ENCODE data around the gene PDXDC1.
"Not testable (repeated sequence)": the region's sequence is repeated elsewhere in the genome, so short reads cannot be mapped to it uniquely, and the experiment has no call there.

The PDXDC1 gene

DNA sequence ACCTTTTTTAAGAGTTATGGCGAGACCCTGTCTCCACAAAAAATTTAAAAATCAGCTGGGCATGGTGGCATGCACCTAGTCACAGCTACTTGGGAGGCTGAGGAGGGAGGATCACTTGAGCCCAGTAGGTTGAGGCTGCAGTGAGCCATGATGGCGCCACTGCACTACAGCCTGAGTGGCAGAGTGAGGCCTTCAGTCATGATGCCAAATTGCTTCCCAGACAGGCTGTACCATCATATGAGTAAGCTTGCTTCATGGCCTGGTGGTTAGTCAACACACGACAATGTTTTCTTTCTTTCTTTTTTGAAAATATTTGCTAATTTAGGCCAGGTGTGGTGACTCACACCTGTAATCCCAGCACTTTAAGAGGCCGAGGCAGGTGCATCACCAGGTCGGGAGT is 68.5 kb downstream of the PDXDC1 start:
- DNase-seq = no peak

DNA sequence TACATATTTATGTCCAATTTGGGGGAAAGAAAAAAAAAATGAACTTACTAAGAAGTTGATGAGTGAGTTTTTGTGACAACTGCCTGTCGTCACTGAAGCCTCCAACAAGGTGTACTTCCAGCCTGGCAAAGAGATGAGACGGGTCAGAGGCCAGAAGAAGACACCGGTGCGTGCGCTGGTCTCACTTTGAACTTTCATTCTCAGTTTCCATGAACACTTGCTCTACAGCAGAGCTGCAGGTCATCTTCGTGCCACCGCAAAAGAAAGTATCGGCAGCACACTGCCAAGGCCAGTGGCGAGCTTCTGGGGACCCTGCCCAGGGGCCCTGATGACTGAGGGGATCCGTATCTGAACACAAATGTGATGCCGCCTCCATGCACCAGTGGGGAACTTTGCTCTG is 69.5 kb downstream of the PDXDC1 start:
- DNase-seq = no peak

DNA sequence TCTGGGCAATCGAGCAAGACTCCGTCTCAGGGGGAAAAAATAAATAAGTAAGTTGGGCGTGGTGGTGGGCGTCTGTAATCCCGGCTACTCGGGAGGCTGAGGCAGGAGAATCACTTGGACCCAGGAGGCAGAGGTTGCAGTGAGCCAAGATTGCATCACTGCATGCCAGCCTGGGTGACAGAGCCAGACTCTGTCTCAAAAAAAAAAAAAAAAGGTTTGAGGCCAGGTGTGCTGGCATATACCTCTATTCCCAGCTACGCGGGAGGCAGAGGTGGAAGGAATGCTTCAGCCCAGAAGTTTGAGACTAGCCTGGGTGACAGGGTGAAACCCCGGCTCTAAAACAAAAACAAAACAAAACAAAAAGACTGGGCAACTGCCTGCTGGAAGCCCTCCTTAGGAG is 70.4 kb downstream of the PDXDC1 start:
- DNase-seq = not testable (repeated sequence)

DNA sequence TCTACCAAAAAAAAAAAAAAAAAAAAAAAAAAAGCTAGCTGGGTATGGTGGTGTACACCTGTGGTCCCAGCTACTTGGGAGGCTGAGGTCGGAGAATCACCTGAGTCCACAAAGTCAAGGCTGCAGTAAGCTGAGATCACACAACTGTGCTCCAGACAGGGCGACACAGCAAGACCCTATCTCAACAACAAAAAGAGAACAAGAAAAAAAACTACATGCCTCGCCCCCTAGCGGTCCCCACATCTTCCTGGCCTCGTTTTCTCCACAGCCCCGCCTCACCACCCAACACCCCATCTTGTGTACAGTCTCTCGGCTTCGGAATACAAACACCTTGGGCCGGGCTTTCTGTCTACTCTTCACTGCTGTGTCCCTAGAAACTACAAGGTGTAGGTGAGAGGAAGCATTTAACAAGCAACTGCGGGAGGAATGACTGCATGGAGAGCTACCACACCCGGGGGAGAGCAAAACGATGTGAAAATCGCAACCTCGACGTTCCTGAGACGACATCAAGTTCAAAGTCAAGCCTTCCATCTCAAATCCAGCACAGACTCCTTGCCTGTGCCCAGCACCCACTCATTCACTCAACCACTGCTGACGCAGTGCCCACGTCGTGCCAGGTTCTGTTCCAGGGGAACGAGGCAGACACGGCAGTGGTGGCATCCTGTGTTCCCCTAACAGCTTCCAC is 72.0 kb downstream of the PDXDC1 start:
- no peak for DNase-seq

DNA sequence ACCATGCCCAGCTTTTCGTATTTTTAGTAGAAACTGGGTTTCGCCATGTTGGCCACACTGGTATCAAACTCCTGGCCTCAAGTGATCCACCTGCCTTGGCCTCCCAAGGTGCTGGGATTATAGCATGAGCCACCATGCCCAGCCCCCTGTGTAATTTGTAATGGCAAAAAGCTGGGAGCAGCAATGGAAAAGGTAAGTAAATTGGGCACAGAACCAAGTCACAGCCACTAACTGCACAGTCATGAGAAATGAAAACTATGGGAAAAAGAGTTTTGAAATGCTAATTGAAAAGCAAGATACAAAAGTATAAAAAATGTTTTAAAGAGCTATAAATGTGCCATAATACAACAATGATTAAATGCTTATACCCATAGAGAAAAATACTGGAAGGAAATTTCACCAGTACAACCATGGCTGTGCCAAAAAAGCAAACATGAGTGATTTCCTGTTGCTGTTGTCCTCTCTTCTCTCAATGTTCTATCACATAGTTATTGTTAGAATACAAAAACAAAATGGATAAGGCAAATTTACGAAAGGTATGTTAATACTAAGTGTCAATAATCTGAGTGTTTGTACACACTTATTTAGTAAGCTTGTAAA is 74.9 kb downstream of the PDXDC1 start:
- no peak for DNase-seq

DNA sequence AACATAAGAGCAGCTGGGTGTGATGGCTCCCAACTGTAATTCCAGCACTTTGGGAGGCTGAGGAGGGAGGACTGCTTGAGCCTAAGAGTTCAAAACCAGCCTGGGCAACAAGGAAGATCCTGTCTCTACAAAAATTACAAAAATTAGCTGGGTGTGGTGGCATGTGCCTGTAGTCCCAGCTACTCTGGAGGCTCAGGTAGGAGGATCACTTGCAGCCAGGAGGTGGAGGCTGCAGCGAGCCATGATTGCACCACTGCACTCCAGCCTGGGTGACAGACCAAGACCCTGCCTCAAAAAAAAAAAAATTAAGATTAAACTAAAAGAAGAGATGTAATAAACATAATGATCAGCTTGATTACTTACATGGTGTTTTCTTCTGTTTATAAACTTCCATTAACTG is 75.6 kb downstream of the PDXDC1 start:
- not testable (repeated sequence) for DNase-seq

DNA sequence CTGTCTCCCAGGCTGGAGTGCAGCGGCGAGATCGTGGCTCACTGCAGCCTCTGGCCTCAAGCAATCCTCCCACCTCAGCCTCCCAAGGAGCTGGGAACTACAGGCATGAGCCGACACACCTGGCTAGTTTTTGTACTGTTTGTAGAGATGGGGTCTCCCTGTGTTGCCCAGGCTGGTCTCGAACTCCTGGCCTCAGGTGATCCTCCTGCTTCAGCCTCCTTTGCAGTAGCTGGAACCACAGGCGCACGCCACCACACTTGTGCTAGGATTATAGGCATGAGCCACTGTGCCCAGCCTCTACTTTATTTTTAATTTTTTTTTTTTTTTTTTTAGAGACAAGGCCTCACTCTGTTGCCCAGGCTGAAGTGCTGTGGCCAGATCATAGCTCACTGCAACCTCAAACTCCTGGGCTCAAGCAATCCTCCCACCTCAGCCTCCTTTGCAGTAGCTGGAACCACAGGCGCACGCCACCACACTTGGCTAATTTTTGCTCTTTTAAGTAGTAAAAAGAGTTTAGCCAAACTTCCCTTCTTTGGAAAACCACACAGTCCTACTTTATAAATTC is 76.6 kb downstream of the PDXDC1 start:
- DNase-seq = no peak

DNA sequence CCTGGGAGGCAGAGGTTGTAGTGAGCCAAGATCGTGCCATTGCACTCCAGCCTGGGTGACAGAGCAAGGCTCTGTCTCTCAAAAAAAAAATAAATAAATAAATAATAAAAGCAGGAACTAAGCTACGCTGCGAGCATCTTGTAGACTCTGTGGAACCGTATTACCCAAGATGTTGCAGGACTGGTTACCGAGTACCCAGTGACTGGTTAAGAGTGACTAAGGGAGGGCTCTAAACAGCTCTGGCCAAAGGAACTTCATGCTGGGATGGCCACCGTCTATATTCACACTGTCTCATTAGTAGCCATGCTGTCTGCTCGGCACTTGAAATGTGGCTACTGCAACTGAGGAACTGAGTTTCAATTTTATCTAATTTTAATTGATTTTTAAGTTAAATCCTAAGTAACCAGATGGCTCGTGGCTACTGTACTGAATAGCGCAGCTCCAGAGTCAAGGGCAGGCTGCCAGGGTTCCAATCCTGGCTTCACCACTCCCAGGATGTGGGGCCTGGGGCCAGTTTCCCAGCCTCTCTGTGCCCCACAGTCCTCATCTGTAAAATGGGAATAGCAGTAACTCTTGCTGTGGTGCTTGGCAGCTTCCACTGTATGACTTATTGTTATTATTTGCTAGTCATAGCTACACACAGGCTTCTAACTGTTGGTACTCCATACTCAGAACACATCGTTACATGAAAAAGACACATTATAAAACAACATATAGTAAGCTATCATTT is 78.1 kb downstream of the PDXDC1 start:
- no peak for DNase-seq

DNA sequence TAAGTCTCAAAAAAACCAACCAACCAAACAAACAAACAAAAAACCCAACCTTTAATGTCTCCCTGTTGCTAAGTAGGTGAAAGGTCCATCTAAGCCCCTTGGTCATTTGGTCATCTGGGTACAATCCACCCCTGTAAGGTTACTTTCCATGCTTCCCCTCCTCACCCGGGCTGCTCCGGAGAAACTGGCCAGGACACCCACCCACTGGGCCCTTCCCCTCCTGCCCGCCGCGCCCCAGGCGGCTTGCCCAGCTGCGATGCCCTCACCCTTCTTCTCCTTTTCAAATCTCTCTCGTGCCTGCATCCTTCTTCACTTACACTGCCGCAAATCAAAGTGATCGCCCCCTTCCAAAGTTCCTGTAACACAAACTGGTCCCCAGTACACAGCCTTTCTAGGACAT is 79.1 kb downstream of the PDXDC1 start:
- DNase-seq = no peak

DNA sequence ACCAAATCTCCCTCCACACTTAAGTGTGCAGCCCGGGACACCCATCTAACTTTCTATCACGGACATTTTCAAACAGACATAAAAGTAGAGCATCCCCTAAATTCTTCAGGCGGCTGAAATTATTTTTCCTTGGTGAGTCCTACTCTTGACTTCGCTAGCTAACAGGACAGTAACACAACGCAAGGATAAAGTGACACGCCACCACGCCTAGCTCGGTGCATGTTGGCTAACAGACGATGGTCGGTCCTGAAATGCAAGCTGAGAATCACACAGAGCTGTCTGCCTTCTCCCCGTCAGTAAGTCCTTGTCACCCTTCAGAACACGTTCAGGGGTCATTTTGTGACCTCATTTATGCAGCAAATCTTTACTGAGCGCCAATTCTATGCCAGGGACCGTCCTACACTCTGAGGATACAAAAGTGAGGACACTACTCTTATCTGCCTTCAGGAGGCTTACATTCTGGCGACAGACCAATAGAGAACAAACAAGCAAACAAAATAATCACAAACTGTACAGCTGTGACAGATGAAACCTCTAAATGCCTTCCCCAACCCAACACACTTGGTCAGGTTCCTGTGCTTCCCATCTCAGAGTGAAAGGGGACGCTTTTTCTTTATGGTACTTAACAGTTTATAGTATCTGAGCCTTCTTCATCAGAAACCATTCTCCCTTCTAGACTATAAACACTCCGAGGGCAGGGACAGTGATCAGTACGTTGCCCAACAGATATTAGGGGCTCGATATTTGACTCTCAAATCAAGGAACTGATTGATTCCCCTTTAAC is 79.7 kb downstream of the PDXDC1 start:
- DNase-seq = no peak

DNA sequence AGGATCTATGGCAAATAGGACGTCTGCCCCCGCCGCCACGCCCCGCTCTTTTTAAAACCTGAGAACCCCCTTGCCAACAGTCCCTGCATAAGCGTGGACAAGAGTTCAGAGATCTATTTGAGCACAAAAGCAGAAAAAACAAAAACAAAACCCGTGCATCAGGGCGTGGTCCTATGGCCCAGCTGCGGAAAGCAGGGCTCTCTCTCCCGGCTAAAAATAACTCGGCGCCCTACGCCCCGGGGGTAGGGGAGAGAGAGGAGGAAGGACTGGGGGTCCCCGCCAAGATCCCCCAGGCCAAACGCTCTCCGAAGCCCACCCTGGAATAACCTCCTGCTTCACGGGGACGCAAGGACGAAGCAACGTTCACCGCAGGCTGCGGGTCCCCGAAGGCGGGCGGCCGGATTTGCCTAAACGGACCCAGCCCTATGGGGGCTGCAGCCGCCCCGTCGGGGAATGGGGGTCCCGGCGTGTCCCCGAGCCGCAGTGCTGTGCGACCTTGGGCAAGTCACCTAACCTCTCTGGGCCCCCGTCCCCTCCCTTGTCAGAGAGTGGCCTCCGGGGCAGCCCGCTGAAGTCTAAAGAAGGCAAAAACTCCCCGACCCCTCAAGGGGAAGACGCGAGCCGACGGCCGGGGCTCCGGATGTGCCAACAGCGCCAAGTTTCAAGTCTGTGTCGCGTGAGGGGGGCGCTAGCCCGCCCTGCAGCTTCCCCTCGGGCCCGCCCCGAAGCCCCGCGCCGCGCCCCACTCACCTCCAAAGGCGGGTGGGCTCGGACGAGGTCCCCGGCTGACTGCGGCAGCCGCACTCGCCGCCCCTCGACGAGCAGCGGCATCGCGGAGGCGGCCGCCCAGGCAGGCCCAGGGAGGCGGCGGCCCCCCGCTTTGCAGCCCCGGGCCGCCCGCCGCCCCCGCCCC is 80.6 kb downstream of the PDXDC1 start:
- peak; percentile 79 for DNase-seq

DNA sequence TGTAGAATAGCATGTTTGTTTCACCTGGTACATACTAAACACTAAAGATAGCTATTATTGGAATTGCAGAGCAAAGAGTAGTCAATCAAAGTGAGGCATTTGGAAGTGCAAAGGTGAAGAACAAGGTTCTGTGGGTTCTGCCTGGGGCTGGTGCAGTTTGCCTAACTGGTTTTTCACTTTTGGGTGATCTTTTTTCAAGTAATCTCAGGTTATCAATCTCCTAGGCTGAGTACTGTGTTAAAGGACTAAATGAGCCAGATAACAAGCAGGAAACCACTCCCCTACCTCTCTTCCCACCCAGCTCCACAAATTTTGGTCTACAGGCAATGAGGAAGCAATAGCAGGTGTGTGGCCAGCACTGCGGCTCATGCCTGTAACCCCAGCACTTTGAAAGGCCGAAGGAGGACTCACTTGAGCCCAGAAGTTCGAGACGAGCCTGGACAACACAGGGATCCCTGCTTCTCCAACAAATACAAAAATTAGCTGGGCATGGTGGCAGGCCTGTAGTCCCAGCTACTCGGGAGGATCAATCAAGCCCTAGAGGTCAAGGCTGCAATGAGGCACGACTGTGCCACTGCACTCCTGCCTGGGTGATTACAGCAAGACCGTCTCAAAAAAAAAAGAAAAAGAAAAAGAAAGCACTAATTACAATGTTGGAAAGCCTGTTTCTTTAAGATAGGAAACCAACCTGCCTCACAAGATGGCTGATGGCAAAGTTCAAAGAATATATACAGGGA is 83.0 kb downstream of the PDXDC1 start:
- no peak for DNase-seq

DNA sequence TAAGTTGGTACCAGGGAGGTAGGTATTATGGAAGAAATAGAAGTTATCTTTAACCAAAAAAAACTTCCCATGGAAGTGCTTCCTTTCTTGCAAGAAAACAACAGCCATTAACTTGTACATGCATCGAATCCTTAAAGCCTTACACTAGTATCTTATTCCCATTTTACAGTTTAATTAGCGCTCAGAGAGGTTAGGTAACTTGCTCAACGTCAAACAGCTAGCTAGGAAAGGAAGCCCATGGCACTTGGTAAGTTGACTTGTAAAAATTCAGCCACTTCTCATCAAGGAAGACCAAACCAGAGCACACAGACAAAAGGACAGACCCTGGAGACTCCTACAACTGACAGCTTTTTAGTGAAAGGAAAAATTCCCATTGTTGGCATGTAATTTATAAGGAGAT is 84.5 kb downstream of the PDXDC1 start:
- no peak for DNase-seq

DNA sequence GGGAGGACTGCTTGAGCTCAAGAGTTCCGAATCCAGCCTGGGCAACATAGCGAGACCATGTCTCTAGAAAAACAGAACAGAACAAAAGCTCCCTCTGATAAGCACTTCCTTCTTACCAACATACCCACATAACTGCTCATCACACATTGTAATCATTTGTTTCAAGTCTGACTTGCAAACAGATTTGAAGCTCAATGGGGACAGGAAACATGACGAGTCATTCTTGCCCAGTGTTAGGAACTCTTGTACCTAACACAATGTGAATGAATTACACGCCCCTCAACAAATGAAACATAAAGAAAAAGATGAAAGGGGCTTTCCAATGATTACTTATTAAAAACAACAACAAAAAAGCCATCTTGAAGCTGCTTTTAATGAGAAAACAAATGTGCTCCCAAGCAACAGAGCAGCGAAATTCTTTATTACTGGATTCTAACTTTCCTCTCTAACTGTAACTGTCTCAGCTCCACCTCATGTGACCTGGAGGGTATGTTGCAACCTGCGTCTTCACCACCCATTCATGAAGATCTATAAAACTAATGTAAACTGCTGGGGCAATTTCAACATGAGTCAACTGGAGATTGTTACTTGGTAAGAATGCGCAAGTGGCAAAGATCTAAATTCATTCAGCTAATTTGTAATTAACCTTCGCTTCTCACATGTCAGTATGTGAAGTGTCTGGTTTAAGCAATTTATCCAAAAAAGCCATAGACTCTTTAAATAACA is 87.4 kb downstream of the PDXDC1 start:
- DNase-seq = not testable (repeated sequence)

DNA sequence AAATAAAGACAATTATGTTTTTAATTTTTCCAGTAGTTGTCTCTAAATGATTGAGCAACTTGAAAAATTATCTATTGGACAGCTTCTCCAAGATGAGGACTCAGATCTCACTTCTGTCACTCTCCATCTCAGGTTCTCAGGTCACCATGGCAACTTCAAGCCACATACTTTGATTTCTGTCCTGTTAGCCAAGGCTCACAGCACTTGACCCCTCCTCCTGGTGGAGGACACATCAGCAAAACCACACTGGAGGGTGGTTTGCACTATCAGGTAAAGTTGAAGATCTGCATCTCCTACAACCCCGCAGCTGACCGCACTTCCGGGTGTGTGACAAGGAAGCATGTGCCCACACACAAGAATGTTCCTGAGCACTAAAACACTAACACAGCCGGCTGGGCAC is 91.1 kb downstream of the PDXDC1 start:
- DNase-seq = not testable (repeated sequence)

DNA sequence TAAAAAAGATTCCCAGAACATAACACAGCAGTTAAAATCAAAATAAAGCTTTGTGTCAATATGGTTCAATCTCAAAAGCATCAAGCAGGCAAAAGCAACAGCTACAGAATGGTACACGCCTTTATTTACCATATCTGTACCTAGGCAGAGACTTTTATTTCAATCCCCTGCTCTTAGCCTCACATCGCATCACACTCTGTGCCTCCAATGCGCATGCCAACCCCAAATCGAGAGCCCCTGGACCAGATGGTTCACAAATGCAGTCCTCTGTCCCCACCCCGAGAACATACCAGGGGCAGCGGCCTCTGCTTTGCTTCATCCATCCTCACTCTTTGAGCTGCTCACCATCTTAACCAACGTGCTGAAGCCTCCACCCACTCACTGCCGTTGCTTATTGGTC is 91.9 kb downstream of the PDXDC1 start:
- DNase-seq = not testable (repeated sequence)

DNA sequence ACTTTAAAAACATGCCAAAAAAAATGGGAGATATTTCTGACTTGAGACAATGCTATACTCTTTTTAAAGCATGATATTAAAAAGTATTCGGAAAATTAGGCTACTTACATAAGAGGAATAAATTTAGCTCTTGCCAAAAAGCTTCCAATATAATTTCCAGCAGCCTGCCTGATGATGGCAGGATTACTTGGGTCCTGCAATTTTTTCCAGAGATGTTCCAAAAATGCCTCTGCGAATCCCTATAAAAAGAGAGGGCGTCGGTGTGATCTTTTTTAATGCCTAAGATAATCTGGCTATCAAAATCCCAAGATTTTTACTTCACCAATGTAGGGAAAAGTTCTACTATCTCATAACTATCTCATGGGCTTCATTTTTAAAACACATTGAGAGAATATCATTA is 96.2 kb downstream of the PDXDC1 start:
- DNase-seq = not testable (repeated sequence)

DNA sequence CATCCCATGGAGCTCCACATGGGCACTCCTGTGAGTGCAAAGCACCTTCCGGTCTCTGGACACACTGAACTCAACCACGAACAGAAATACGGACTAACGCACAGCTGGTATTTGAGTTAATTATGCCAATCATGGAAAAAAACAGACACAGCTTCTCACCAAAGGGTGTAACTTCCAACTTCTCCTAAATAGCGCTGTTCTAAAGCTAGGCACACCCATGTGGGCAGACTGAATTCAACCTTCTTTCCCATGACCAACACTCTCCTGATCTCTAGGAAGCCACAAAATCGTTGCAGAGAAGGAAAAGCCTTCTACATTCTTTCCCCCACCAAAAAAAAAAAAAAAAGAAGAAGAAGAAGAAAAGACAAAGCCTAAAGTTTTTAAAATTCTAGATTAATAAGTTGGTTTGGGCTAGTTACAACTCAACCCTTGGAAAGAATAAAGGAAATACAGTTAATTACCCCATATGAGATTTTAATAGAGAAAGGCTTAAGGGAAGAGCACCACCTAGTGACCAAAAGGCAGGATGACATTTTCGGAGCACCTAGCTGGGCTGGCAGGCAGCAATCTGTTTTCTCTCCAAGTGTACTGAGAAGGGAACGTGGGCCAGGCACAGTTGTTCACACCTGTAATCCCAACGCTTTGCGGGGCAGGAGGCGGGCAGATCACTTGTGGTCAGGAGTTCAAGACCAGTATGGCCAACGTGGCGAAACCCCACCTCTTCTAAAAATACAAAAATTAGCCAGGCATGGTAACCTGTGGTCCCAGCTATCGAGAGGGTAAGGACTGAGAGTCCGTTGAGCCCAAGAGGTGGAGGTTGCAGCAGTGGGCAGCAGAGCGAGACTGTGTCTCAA is 97.3 kb downstream of the PDXDC1 start:
- not testable (repeated sequence) for DNase-seq

DNA sequence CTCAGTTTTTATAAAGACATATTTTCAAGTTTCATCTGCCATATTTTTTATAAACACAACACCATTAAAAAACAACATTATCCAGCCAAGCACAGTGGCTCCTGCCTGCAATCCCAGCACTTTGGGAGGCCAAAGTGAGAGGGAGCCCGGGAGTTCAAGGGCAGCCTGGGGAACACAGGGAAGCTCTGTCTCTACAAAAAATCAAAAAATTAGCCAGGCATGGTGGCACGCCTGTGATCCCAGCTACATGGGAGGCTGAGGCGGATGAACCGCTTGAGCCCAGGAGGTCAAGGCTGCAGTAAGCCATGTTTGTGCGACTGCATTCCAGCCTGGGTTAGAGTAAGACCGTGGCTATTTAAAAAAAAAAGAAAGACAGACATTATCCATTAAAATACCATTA is 98.3 kb downstream of the PDXDC1 start:
- DNase-seq = no peak

DNA sequence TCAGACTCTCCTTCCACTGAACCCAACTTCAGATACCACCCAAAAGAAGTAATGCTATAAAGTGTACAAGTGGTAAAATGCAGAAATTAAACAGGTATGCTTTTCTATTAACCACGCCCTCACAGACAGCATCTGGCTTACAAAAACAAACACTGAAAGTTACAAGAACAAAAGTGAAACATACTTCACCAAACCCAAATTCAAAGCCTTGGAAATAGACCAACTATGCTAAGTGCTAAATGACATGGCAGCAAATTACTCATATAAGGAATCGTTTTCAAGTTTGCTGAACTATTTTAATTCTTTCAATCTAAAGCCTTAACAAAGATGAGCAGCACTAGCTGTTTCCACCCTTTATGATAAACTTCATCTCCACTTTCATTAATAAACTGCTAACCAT is 101.3 kb downstream of the PDXDC1 start:
- DNase-seq = not testable (repeated sequence)

All from eye (tissue), 1 donor.